ENCODE data around the gene CBR4.
"Not testable (repeated sequence)": the region's sequence is repeated elsewhere in the genome, so short reads cannot be mapped to it uniquely, and the experiment has no call there.

CBR4 gene

GRCh38 chr4:168992952-168993482, 17.0 kb downstream of the CBR4 start:
- DNase-seq, result not testable (repeated sequence)

- DNase-seq, result no peak
Observed at GRCh38 chr4:168981942-168982341, 28.1 kb downstream of the CBR4 start.

- DNase-seq, result no peak
Observed at GRCh38 chr4:168981460-168981859, 28.6 kb downstream of the CBR4 start.

- no peak for DNase-seq
Observed at GRCh38 chr4:168979338-168979737, 30.7 kb downstream of the CBR4 start.

DNA sequence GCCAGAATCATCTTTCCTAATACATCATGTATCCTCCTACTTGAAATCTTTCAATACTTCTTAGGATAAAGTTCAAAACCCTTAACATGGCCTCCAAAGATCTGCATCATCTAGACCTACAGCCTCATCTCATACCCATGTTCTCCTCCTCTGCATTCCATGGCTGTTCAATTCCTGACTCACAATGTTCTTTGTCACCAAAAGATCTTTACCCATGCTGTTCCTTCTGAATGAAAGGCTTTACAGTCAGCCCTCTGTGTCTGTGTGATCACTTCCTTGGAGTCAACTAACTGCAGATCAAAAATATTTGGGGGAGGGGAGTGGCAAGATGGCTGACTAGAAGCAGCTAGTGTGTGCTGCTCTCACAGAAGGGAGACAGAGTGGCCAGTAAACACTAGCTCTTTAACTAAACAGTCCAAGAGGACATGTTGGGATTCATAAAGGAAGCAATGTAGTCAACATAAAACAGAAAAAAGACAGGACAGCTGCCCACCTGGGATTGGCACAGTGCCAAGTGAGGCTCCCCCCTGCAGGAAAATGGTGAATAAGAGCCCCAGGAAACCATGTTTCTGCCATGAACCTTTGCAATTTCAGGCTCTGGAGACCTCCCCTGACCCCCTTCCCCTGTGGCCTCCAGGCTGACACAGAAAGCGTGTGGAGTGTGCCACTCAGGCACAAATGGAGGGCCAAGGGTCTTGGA, 31.9 kb downstream of the CBR4 start:
- DNase-seq, result no peak

DNA sequence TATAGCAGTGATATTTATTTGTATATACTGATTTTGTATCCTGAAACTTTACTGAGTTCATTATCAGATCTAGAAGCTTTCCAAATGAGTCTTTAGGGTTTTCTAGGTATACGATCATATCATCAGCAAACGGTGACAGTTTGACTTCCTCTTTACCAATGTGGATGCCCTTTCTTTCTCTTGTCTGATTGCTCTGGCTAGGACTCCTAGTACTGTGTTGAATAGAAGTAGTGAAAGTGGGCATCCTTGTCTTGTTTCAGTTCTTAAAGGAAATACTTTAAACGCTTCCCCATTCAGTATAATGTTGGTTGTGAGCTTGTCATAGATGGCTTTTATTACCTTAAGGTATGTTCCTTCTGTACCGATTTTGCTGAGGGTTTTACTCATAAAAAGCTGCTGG, 37.5 kb downstream of the CBR4 start:
- no peak for DNase-seq

DNA sequence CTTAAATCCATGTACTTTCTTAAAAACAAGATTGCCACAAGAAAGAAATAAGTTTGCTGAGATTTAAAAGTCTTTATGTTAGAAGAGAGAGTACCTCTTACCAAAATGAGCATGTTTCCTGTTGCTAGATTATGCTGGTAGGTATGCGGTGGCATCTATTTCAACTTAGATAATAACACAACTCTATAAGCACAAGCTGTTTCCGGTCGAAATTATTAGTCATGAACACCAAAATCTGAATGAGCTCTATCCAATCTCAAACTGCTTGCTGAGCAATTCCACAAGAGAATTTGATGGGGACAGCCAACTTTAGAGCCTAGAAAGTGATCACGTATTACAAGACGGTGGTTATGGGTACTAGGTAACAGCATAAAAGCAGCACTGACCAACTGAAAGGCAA, 49.3 kb downstream of the CBR4 start:
- DNase-seq, result no peak

DNA sequence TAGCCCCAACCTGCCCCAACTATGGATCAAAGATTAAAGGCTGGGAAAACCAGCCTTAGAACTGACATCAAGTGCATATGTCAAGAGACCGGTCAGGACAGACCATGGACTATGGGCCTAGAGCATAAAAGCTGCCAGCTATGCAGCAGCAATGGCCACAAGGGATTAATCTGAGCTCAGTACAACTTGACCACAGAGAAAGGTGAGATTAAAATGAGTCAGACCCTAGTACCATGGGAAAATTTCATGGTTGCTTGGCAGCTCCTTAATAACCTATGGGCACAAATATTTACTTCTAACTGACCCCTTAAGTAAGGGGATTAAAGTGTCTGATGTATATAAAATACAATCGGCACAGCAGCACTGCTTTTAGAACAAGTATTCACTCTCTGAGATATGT, 54.4 kb downstream of the CBR4 start:
- no peak for DNase-seq

DNA sequence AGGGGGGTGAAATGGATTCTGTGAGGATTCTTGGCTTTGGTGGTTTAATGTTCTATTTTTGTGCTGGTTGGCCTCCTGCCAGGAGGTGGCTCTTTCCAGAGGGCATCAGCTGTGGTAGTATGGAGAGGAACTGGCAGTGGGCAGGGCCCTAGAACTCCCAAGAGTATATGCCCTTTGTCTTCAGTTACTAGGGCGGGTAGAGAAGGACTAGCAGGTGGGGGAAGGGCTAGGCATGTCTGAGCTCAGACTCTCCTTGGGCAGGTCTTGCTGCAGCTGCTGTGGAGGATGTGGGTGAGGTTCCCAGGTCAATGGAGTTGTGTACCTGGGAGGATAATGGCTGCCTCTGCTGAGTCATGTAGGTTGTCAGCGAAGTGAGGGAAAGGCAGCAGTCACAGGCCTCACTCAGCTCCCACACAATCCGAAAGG, 57.2 kb downstream of the CBR4 start:
- not testable (repeated sequence) for DNase-seq

GRCh38 chr4:168945291-168945690, 64.8 kb downstream of the CBR4 start:
- no peak for DNase-seq

- no peak for DNase-seq
Observed at GRCh38 chr4:168942985-168943384, 67.1 kb downstream of the CBR4 start.
